ENCODE measurements around the gene EPHB2. TPM values are rescaled to one million over a fixed set of nuclear protein-coding genes. Genes with fewer than 3 reads are reported as not detected.

The EPHB2 gene
- total RNA-seq, 4 donors from 2014 or later = 7.2 to 12.6 (median 9.1) TPM

GRCh38 chr1:22895357-22895756 is 184.7 kb downstream of the EPHB2 start:
- Histone ChIP-seq H3K9me3 (no peaks in the 10 kb centered on the region), H3K4me1 (no peaks in the 10 kb centered on the region), H3K36me3 (peaks cover 0 to 23% (median 0%) of the 10 kb centered on the region in 3 donors), H3K27ac (no peak overlapping the region), H3K27me3 (no peaks in the 10 kb centered on the region), H3K4me3 (no peak overlapping the region)
- no peak for TF ChIP-seq EP300 (IDR thresholded peaks at IDR 0.05)
- TF ChIP-seq POLR2A (IDR thresholded peaks at IDR 0.05) = no peak
- TF ChIP-seq CTCF (IDR thresholded peaks at IDR 0.05) = no peak
- no peak for DNase-seq (ENCODE audit: low spot score in 2 of 2)
- WGBS, 2 donors = 72 to 75% methylated on average over 7 to 9 of the region's 9 CpGs

GRCh38 chr1:22896184-22896583 is 185.5 kb downstream of the EPHB2 start:
- H3K4me3 ChIP-seq = no peak overlapping the region
- TF ChIP-seq EP300 (IDR thresholded peaks at IDR 0.05) (no peak), CTCF (IDR thresholded peaks at IDR 0.05) (no peak), POLR2A (IDR thresholded peaks at IDR 0.05) (no peak)
- no peaks in the 10 kb centered on the region for H3K27me3 ChIP-seq
- H3K36me3 ChIP-seq = peaks cover 0 to 23% (median 0%) of the 10 kb centered on the region in 3 donors
- H3K4me1 ChIP-seq = no peaks in the 10 kb centered on the region
- H3K27ac ChIP-seq = no peak overlapping the region
- WGBS, 2 donors = 77 to 87% methylated on average over 7 of the region's 7 CpGs
- DNase-seq (ENCODE audit: low spot score in 2 of 2) = no peak
- H3K9me3 ChIP-seq = no peaks in the 10 kb centered on the region

GRCh38 chr1:22900451-22900850 is 189.8 kb downstream of the EPHB2 start:
- WGBS, 2 donors = 64 to 75% methylated on average over 3 of the region's 3 CpGs
- H3K4me1 ChIP-seq = no peaks in the 10 kb centered on the region
- H3K9me3 ChIP-seq = no peaks in the 10 kb centered on the region
- H3K4me3 ChIP-seq = no peak overlapping the region
- TF ChIP-seq POLR2A (IDR thresholded peaks at IDR 0.05) (no peak), EP300 (IDR thresholded peaks at IDR 0.05) (no peak), CTCF (IDR thresholded peaks at IDR 0.05) (no peak)
- DNase-seq (ENCODE audit: low spot score in 2 of 2) = no peak
- H3K27me3 ChIP-seq = no peaks in the 10 kb centered on the region
- H3K27ac ChIP-seq = no peak overlapping the region
- peaks cover 0 to 8% (median 0%) of the 10 kb centered on the region in 3 donors for H3K36me3 ChIP-seq

- Histone ChIP-seq H3K27ac (no peak overlapping the region), H3K4me1 (no peaks in the 10 kb centered on the region), H3K27me3 (no peaks in the 10 kb centered on the region), H3K36me3 (peaks cover 0 to 24% (median 0%) of the 10 kb centered on the region in 3 donors), H3K9me3 (no peaks in the 10 kb centered on the region), H3K4me3 (no peak overlapping the region)
- TF ChIP-seq EP300 (IDR thresholded peaks at IDR 0.05) = no peak
- TF ChIP-seq POLR2A (IDR thresholded peaks at IDR 0.05) = no peak
- no peak for TF ChIP-seq CTCF (IDR thresholded peaks at IDR 0.05)
- DNase-seq (ENCODE audit: low spot score in 2 of 2) = no peak
- WGBS, 2 donors = 90 to 95% methylated on average over 3 of the region's 3 CpGs
These were observed 192.5 kb downstream of the EPHB2 start for GRCh38 chr1:22903113-22903512.

GRCh38 chr1:22906968-22907367 is 196.3 kb downstream of the EPHB2 start:
- peaks cover 0 to 55% (median 0%) of the 10 kb centered on the region in 3 donors for H3K36me3 ChIP-seq
- no peak for TF ChIP-seq POLR2A (IDR thresholded peaks at IDR 0.05)
- TF ChIP-seq EP300 (IDR thresholded peaks at IDR 0.05) = no peak
- no peak for TF ChIP-seq CTCF (IDR thresholded peaks at IDR 0.05)
- H3K4me3 ChIP-seq = no peak overlapping the region
- WGBS, 2 donors = 69 to 74% methylated on average over 2 of the region's 2 CpGs
- H3K4me1 ChIP-seq = no peaks in the 10 kb centered on the region
- H3K27ac ChIP-seq = no peak overlapping the region
- H3K27me3 ChIP-seq = no peaks in the 10 kb centered on the region
- DNase-seq (ENCODE audit: low spot score in 2 of 2) = no peak
- no peaks in the 10 kb centered on the region for H3K9me3 ChIP-seq
